HG02759 (cell line): Measurements from ENCODE around the gene ACTRT2.

Experiments used
- ATAC-seq: cut with Tn5 transposase; IDR thresholded peaks from one replicate; pipeline ENCODE4 v1.9.1; 2021; ENCODE audit warnings: mild to moderate bottlenecking, moderate library complexity; ENCODE audit not compliant: unreplicated experiment

The ACTRT2 gene

DNA sequence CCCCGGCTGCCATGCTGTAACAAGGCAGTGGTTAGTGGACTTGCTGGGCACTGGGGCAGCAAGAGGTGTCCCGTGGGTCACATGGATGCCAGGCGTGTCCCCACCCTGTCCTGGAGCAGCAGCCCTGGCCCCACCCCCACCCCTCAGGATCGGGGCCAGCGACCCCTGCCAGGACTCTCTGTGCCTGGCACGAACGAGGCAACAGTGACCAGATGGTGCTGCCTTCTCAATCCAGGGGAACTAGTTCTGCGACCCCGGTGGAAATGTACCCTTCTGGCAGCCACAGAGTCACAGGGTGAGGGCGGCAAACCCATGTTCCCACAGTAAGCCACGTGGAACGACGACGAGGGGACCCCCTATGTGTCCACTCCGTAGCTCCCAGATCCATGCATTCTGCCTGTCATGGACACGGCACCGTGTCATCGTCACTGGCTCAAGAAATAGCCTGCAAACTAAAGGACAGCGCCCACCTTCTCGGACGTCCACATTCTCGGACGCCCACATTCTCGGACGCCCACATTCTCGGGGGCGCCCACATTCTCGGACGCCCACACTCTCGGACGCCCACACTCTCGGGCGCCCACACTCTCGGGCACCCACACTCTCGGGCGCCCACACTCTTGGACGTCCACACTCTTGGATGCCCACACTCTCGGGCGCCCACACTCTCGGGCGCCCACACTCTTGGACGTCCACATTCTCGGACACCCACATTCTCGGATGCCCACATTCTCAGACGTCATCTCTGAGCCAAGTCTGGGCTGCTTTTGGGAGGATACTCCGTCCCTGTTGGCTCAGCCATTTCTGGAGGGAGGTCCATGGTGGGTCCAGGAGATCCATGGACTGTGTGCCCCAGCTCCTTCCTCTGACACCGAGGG, 19.6 kb upstream of the ACTRT2 start:
- ATAC-seq = no peak

DNA sequence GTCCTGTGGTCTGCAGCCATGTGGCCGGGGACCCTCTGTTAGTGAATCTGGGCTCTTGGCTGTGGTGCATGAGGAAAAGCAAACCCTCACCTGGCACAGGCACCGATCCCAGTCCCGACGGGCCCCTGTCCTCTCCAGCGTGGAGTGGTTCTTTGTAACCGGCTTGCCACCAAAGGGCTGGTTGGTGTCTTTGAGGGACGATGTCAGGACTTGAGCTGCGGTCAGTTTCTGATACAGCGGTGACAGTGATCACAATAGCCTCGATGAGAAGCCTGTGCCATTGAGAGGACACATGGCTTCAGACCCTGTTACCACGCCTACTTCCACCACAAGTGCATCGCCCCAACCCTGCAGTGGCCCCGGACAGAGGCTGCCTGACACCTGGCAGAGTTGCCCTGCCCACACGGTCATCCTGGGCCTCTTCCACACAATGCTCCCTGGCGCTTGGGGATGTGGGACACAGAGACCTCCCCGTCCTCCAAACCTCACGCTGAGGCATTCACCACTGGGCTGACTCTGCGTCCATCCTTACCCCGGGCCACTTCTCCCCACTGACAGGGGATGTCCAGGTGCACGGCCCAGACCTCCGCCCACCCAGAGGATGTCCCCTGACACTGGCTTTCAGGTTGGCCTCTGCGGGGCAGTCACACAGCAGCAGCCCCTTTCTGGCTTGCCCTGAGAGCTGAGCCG, 18.8 kb upstream of the ACTRT2 start:
- no peak for ATAC-seq

DNA sequence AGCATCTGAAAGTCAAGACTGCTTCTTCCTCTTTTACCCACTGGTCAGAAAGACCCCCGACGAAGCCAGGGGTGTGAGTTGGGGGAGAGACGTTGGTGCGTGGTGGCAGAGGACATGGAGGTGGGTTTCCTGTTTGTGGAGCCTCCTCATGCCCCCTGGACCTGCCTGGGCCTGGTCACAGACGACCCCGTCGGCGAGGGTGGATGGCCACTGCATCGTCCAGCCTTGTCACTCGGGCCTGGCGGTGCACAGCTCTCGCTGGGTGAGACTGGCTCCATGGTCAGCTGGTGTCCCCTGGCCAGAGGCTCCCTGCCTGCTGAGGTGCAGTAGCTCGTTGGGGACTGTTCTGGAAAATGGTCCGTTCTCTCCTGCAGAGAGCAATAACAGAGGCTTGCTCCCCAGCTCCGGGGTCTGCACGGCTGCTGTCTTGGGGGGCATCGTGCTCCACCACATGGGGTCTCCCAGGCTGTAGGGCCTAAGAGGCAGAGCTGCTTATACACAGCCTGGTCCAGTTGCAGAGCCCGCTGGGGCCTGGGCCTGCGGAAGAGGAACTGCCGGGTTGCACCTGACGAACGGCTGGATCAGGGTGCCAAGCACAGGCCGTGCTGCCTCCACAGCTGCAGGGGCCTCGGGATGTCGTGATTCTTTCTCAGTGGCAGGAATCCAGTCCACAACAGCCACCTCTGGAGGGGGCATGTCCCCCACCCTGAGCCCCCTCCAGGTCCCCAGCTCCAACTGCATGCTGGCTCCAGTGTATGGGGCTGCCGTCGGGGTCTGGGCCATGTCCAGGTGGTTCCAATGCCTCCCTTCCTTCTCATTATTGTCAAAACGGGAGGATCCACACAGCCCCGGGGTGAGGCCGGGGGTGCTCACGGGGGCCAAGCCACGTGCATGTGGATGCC, 18.0 kb upstream of the ACTRT2 start:
- no peak for ATAC-seq

GRCh38 chr1:3003941-3004270, 17.4 kb upstream of the ACTRT2 start:
- no peak for ATAC-seq

DNA sequence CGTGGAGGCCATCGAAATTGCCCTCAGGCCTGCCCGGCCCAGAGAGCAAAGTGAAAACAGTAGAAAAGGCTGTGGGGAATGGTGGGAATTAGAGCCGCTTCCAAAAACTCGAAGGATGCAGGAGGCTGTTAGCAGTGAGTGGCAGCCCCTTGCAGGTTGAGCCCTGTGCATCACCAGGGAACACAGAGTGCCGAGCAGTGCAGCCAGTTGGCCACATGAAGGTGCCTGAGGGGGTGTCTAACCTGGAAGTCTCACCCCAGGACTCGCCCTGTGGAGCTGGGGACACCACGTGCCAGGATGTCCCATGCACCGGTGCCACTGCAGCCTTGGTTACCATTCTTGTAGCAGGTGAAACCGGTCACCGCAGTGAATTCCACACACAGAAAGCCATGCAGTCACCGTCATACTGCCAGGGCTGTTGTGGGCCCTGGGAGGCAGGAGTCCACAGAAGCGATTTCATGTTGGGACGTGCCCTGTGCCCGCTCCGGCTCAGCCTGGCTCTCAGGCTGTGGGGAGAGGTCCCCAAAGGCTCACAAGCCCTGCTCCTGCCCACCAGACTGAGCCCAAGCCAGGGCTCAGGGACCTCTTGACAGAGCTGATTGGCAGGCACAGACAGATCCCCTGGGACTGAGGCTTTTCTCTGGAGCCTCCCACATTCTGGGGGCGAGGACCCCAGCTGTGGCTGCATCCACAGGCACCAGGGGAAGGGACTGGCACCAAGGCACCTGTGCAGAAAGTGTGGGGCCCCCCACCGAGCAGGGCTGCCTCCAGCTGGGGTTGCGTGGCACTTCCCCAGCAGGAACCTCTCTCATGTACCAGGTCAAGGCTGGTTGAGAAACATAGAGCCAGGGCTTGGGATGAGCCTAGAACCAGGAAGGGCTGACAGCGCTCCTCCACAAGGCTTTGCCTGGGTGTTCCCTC, 16.7 kb upstream of the ACTRT2 start:
- ATAC-seq = no peak

GRCh38 chr1:3005771-3006170, 15.5 kb upstream of the ACTRT2 start:
- ATAC-seq = no peak

- ATAC-seq = no peak
These were observed 13.7 kb upstream of the ACTRT2 start for GRCh38 chr1:3007298-3008147.

DNA sequence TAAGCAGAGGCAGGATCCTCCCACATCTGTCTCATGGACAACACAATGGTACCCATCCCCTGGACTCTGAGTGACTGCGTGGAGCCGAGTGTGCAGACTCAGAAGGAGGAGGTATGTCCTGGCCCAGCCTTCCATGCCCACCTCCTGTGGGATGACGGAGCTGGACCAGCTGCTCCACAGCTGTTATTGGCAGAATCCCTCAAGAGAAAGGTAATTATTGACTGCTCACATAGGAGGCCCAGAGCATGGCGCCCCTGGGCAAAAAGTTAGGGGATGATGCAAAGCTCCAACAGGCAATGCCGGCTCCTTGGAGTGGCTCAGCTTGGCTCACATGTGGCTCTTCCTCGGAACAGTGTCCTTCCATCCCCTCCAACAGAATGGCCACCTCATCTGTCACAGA, 12.2 kb upstream of the ACTRT2 start:
- ATAC-seq = no peak

DNA sequence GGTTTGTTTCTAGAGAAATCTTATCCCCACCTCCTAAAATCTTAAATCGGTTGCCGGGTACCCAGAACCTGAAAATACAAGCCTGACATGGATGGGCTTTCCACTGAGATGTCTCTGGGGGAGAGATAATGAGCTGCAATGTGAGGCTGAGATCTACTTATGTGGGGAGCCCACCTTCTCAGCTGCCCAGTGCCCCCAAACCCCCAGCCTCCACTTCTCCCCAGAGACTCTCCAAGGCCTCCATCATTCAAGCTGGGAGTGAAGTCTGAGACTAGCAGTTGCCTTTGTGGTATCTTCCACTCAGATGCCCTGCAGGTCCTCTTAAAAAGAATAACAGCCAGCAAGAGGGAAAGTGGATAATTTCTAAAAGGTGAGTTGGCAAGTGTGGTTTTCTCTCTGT, 11.7 kb upstream of the ACTRT2 start:
- ATAC-seq = no peak

- no peak for ATAC-seq
These were observed 10.1 kb upstream of the ACTRT2 start for GRCh38 chr1:3011127-3011526.

- ATAC-seq = no peak
These were observed 9.4 kb upstream of the ACTRT2 start for GRCh38 chr1:3011631-3012455.

DNA sequence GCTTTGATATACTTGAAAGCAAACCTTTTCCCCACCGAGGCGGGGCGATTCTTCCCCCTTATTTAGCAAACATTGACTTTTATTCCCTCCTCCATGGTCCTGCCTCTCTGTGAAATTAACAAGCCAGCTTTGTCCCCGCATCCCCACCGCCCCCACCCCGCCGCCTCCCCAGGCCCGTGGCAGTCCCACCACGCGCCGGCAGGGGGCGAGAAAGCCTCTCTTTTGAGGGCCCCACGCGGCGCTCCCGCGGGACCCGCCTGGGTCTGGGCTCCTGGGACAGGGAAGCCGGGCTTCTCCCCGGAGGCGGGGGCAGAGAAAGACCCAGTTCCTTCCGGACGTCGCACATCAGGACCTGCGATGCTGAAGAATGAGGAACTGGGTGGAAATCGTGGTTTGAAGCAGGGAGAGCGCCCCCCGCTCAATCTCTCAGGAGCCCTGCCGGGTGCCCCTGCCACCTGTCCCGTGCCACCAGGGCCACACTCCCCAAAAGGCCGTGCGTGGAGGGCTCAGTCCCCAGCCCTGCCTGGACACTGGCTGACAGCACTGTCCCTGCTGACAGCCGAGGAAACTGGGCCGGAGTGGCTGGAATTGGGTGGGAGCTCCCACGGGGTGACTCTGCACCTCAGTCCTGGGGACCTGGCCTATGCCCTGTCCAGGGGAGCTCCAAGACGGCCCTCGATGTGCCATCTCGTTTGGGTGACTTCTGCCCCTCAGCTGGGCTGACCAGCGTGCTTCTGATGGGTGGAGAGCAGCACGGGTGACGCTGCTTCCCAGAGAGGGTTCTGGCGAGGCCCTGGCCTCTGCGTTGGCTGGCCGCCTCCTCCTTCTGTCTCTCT, 8.6 kb upstream of the ACTRT2 start:
- ATAC-seq = no peak

DNA sequence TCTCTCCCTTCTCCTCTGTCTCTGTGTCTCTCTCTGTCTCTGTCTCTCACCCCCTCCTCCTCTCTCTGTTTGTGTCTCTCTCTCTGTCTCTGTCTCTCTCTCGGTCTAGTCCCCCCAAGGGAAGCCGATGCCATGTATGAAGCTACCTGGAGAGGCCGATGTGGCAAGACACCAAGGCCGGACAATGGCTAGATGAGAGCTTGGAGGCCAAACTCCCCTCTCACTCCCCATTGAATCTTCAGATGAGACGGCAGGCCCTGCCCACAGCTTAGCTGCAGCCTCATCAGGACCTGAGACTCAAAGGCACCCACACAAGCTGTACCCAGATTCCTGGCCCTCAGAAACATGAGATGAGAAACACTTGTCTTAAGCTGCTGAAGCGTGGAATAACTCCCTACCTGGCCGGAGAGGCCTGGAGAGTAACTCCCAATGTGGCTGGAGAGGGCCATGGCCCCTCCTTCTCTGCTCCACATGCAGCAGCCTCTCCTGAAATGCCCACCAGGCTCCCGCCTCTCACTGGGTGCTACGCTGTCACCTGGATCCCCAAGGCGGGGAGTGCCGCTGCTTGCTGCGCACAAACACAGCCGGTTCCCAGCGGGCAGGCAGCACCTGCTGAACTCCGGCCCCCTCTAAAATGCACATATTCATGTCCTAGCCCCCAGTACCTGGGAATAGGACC, 7.8 kb upstream of the ACTRT2 start:
- no peak for ATAC-seq

DNA sequence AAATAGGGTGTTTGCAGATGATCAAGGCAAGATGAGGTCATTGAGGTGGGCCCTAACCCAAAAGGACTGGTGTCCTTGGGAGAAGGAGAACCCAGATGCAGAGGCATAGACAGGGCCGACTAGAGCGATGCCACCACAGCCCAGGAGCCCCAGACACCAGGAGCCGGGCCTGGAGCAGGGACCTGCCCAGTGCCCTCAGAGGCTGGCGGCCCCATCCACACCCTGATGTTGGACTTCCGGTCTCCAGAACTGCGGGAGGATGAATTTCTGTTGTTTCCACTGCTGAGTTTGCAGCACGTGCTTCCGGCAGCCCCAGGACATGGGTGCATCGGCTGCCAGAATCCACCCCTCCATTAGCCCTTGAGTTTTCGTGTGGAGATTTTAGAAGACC, 7.2 kb upstream of the ACTRT2 start:
- ATAC-seq = no peak

GRCh38 chr1:3014443-3015268, 6.6 kb upstream of the ACTRT2 start:
- no peak for ATAC-seq

- no peak for ATAC-seq
These were observed 6.0 kb upstream of the ACTRT2 start for GRCh38 chr1:3015269-3015635.
